Neural cell (in vitro differentiated cells): Measurements from ENCODE around the gene TMEM269. TPM values are rescaled to one million over a fixed set of nuclear protein-coding genes. Genes with fewer than 3 reads are reported as not detected.

ENCODE experiments used
- H2AFZ ChIP-seq: fragments of 200-600, 300-800 bp; sonication (generic), shearing (Covaris generic); 2 replicates; pipeline ENCODE4 v1.6.0; 2014; ENCODE audit warnings: low read depth, mild to moderate bottlenecking, antibody characterized with exemption, low read length, moderate library complexity
- H3F3A ChIP-seq: fragments of 200-600 bp; shearing (Covaris generic); 2 replicates; pipeline ENCODE4 v1.6.1; 2016; ENCODE audit warnings: mild to moderate bottlenecking, moderate library complexity, mixed read lengths, antibody characterized with exemption, low read length; ENCODE audit not compliant: insufficient read depth, poor library complexity, severe bottlenecking
- H3K27ac ChIP-seq: fragments of 200-600, 300-800 bp; sonication (generic), shearing (Covaris generic); 2 replicates; pipeline ENCODE4 v1.5.1; 2014; ENCODE audit warnings: mild to moderate bottlenecking, low read length, moderate library complexity
- H3K27me3 ChIP-seq: fragments of 300-800, 200-600 bp; sonication (generic), shearing (Covaris generic); 2 replicates; pipeline ENCODE4 v1.6.0; 2014; ENCODE audit warnings: mild to moderate bottlenecking, low read depth, low read length, moderate library complexity; ENCODE audit not compliant: insufficient read depth
- H3K36me3 ChIP-seq: fragments of 300-800, 200-600 bp; sonication (generic), shearing (Covaris generic); 2 replicates; pipeline ENCODE4 v1.5.1; 2014; ENCODE audit warnings: mild to moderate bottlenecking, antibody characterized with exemption, low read length, moderate library complexity; ENCODE audit not compliant: insufficient read depth
- H3K4me2 ChIP-seq: fragments of 300-800, 200-600 bp; sonication (generic), shearing (Covaris generic); 2 replicates; pipeline ENCODE4 v1.6.0; 2014; ENCODE audit warnings: mild to moderate bottlenecking, low read length
- H3K4me3 ChIP-seq: fragments of 300-800, 200-600 bp; sonication (generic), shearing (Covaris generic); 2 replicates; pipeline ENCODE4 v1.5.1; 2014; ENCODE audit warnings: mild to moderate bottlenecking, low read length, moderate library complexity
- H3K79me2 ChIP-seq: fragments of 200-600 bp; shearing (Covaris generic); replicated peaks from 2 replicates; pipeline ENCODE4 v1.6.0; 2014; ENCODE audit warnings: mild to moderate bottlenecking, low read length, moderate library complexity; ENCODE audit not compliant: insufficient read depth
- H3K9ac ChIP-seq: fragments of 300-800, 200-600 bp; sonication (generic), shearing (Covaris generic); 2 replicates; pipeline ENCODE4 v1.6.1; 2016; ENCODE audit warnings: mild to moderate bottlenecking, low read length, mixed read lengths
- H3K9me2 ChIP-seq: fragments of 200-600 bp; shearing (Covaris generic); 2 replicates; pipeline ENCODE4 v1.6.1; 2016; ENCODE audit warnings: mild to moderate bottlenecking, low read length, mixed read lengths; ENCODE audit not compliant: insufficient read depth
- H3K9me3 ChIP-seq: fragments of 200-600, 300-800 bp; sonication (generic), shearing (Covaris generic); 2 replicates; pipeline ENCODE4 v1.6.1; 2016; ENCODE audit warnings: mild to moderate bottlenecking, mixed run types, low read length, moderate library complexity, mixed read lengths
- H4K20me1 ChIP-seq: fragments of 200-600 bp; shearing (Covaris generic); 2 replicates; pipeline ENCODE4 v1.6.1; 2016; ENCODE audit warnings: mild to moderate bottlenecking, mixed run types; ENCODE audit not compliant: insufficient read depth
- CTCF ChIP-seq: fragments of 450-650 bp; IDR thresholded peaks from 2 replicates; pipeline ENCODE4 v1.5.1; 2014; ENCODE audit warnings: antibody characterized with exemption, mild to moderate bottlenecking, moderate library complexity; ENCODE audit not compliant: poor library complexity, severe bottlenecking
- EP300 ChIP-seq: fragments of 450-650 bp; conservative IDR thresholded peaks from 2 replicates; pipeline ENCODE4 v1.6.1; 2014; ENCODE audit warnings: antibody characterized with exemption, mild to moderate bottlenecking, moderate library complexity; ENCODE audit not compliant: poor library complexity, severe bottlenecking
- EZH2 ChIP-seq: fragments of 200-600, 300-800 bp; shearing (Covaris generic), sonication (generic); IDR thresholded peaks from 2 replicates; pipeline ENCODE4 v1.6.1; 2014; ENCODE audit warnings: antibody characterized with exemption, low read length, borderline replicate concordance, mild to moderate bottlenecking; ENCODE audit not compliant: insufficient read depth, poor library complexity, severe bottlenecking
- MXI1 ChIP-seq: fragments of 450-650 bp; conservative IDR thresholded peaks from 2 replicates; pipeline ENCODE4 v1.6.1; 2014; ENCODE audit warnings: antibody characterized with exemption, mild to moderate bottlenecking; ENCODE audit not compliant: poor library complexity, severe bottlenecking
- POLR2AphosphoS5 ChIP-seq: IDR thresholded peaks from 2 replicates; pipeline ENCODE4 v1.6.1; 2012
- RAD21 ChIP-seq: fragments of 450-650 bp; conservative IDR thresholded peaks from 2 replicates; pipeline ENCODE4 v1.6.1; 2014; ENCODE audit warnings: antibody characterized with exemption, mild to moderate bottlenecking, moderate library complexity
- SMC3 ChIP-seq: fragments of 450-650 bp; conservative IDR thresholded peaks from 2 replicates; pipeline ENCODE4 v1.6.1; 2014; ENCODE audit warnings: antibody characterized with exemption, mild to moderate bottlenecking, moderate library complexity; ENCODE audit not compliant: poor library complexity
- TAF1 ChIP-seq: IDR thresholded peaks from 2 replicates; pipeline ENCODE4 v1.6.1; 2012; ENCODE audit warnings: low read depth
- polyA plus RNA-seq: library from polyadenylated mRNA; depleted of rRNA; stranded (reverse); fragments of >200 nt; gene quantifications from 2 replicates; pipeline ENCODE4 v1.2.3, GENCODE V29; 2014
- TF ChIP-seq, protein P1 (sequence below): IDR thresholded peaks from 2 replicates; pipeline ENCODE4 v1.6.1; 2012; ENCODE audit warnings: borderline replicate concordance

TMEM269 gene
- polyA plus RNA-seq, 1 donor from 2014 or later: 1.1 TPM

DNA sequence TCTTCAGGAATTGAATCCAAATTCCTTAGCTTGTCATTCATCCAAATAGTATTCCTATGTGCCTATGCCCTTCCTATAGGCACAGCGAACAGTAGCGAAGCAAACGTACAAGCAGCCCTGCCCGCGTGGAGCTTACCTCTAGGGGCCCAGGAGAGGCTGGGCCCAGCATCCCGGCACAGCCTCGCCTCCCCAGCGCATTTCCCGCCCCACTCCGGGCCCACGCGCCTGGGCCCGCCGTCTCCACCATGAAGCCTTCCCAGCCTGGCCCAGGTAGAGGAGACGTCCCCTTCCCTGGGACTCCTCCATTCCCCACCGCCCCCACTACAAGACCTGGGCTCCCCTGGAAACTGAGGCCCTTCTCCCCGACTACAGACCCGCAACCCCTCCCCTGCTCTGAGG is 245 bp upstream of the TMEM269 start:
- Histone ChIP-seq H3K4me2 (no peak overlapping the region), H3K27ac (no peak overlapping the region), H3K9ac (no peak overlapping the region)

GRCh38 chr1:42786097-42786496 is 1.3 kb downstream of the TMEM269 start:
- Histone ChIP-seq H3K27me3 (no peaks in the 10 kb centered on the region), H3K9me2 (no peaks in the 10 kb centered on the region), H3K9ac (no peak overlapping the region), H3K9me3 (no peaks in the 10 kb centered on the region), H3K36me3 (no peaks in the 10 kb centered on the region), H3K4me3 (no peak overlapping the region), H3K27ac (no peak overlapping the region), H3K79me2 (no peaks in the 10 kb centered on the region), H4K20me1 (no peaks in the 10 kb centered on the region), H3K4me2 (no peak overlapping the region), H2AFZ (no peak overlapping the region), H3F3A (no peaks in the 10 kb centered on the region)
- TF ChIP-seq MXI1 (no peak), EP300 (no peak), SMC3 (no peak), TAF1 (no peak), RAD21 (no peak), EZH2 (no peak), CTCF (no peak), POLR2AphosphoS5 (no peak)
- TF ChIP-seq, protein P1, sequence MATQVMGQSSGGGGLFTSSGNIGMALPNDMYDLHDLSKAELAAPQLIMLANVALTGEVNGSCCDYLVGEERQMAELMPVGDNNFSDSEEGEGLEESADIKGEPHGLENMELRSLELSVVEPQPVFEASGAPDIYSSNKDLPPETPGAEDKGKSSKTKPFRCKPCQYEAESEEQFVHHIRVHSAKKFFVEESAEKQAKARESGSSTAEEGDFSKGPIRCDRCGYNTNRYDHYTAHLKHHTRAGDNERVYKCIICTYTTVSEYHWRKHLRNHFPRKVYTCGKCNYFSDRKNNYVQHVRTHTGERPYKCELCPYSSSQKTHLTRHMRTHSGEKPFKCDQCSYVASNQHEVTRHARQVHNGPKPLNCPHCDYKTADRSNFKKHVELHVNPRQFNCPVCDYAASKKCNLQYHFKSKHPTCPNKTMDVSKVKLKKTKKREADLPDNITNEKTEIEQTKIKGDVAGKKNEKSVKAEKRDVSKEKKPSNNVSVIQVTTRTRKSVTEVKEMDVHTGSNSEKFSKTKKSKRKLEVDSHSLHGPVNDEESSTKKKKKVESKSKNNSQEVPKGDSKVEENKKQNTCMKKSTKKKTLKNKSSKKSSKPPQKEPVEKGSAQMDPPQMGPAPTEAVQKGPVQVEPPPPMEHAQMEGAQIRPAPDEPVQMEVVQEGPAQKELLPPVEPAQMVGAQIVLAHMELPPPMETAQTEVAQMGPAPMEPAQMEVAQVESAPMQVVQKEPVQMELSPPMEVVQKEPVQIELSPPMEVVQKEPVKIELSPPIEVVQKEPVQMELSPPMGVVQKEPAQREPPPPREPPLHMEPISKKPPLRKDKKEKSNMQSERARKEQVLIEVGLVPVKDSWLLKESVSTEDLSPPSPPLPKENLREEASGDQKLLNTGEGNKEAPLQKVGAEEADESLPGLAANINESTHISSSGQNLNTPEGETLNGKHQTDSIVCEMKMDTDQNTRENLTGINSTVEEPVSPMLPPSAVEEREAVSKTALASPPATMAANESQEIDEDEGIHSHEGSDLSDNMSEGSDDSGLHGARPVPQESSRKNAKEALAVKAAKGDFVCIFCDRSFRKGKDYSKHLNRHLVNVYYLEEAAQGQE: no peak

More for the DNA sequence above, 245 bp upstream of the TMEM269 start:
- no peak overlapping the region for H3K4me3 ChIP-seq
- H3K27me3 ChIP-seq: no peaks in the 10 kb centered on the region
- no peaks in the 10 kb centered on the region for H3K9me2 ChIP-seq
- no peaks in the 10 kb centered on the region for H3K9me3 ChIP-seq
- TF ChIP-seq MXI1: no peak
- TF ChIP-seq, protein P1: no peak
- no peaks in the 10 kb centered on the region for H4K20me1 ChIP-seq
- no peaks in the 10 kb centered on the region for H3K79me2 ChIP-seq
- H3F3A ChIP-seq: no peaks in the 10 kb centered on the region
- no peaks in the 10 kb centered on the region for H3K36me3 ChIP-seq
- H2AFZ ChIP-seq: no peak overlapping the region
